CD14-positive monocyte (primary cell): ENCODE data around the gene HMMR. TPM values are rescaled to one million over a fixed set of nuclear protein-coding genes. Genes with fewer than 3 reads are reported as not detected.

ENCODE experiments used
- DNase-seq, 3 donors: peaks; one replicate each; pipeline ENCODE4 v3.0.0-alpha.2; 2011 to 2022
- H2AFZ ChIP-seq: 2 replicates; pipeline ENCODE4 v1.6.0; 2012; ENCODE audit warnings: mild to moderate bottlenecking, low read depth, low read length, inconsistent platforms; ENCODE audit not compliant: insufficient read depth, poor library complexity, severe bottlenecking
- H3K27ac ChIP-seq, 2 donors: 1 replicate in 1 of 2; 2 replicates in 1 of 2; pipeline ENCODE4 v1.5.1; 2012 to 2013; ENCODE audit warnings: low read length in 2 of 2, control low read depth in 1 of 2, inconsistent platforms in 1 of 2, low read depth in 1 of 2, mild to moderate bottlenecking in 1 of 2
- H3K27me3 ChIP-seq, 2 donors: one replicate each; pipeline versions ENCODE4 v1.6.0 to v1.6.1; 2011 to 2013; ENCODE audit warnings: low read length in 2 of 2; ENCODE audit not compliant: control insufficient read depth in 2 of 2, insufficient read depth in 2 of 2
- H3K36me3 ChIP-seq, 2 donors: replicated peaks in 1 of 2; 1 replicate in 1 of 2; 2 replicates in 1 of 2; pipeline versions ENCODE4 v1.5.1 to v1.6.1; 2012 to 2013; ENCODE audit warnings: low read length in 2 of 2, control low read depth in 1 of 2, inconsistent platforms in 1 of 2, mild to moderate bottlenecking in 1 of 2; ENCODE audit not compliant: insufficient read depth in 2 of 2, control insufficient read depth in 1 of 2
- H3K4me1 ChIP-seq, 2 donors: 1 replicate in 1 of 2; 2 replicates in 1 of 2; pipeline versions ENCODE4 v1.5.1 to v1.6.1; 2012 to 2013; ENCODE audit warnings: low read length in 2 of 2, control low read depth in 1 of 2, inconsistent platforms in 1 of 2, mild to moderate bottlenecking in 1 of 2, moderate library complexity in 1 of 2; ENCODE audit not compliant: insufficient read depth in 2 of 2, control insufficient read depth in 1 of 2
- H3K4me2 ChIP-seq: replicated peaks from 2 replicates; pipeline ENCODE3; 2012; ENCODE audit warnings: low read length, moderate library complexity, mild to moderate bottlenecking; ENCODE audit not compliant: poor library complexity, severe bottlenecking; ENCODE audit errors: extremely low read depth
- H3K4me3 ChIP-seq, 3 experiments: fragments of 200-600 bp in 1 of 3; sonication (generic) in 1 of 3; replicated peaks in 1 of 3; 1 replicate in 2 of 3; 2 replicates in 1 of 3; pipeline ENCODE4 v1.5.1; 2011 to 2013; ENCODE audit warnings: low read length in 3 of 3, mild to moderate bottlenecking in 3 of 3, control low read depth in 2 of 3, low read depth in 2 of 3, inconsistent platforms in 1 of 3, moderate library complexity in 1 of 3
- H3K79me2 ChIP-seq: 2 replicates; pipeline ENCODE4 v1.6.0; 2012; ENCODE audit warnings: mild to moderate bottlenecking, control low read depth, inconsistent platforms, low read length, moderate library complexity; ENCODE audit not compliant: insufficient read depth
- H3K9ac ChIP-seq: 2 replicates; pipeline ENCODE4 v1.6.0; 2017; ENCODE audit warnings: low read length, mild to moderate bottlenecking; ENCODE audit not compliant: insufficient read depth, poor library complexity, severe bottlenecking
- H3K9me3 ChIP-seq, 2 donors: replicated peaks in 1 of 2; 1 replicate in 1 of 2; 2 replicates in 1 of 2; pipeline versions ENCODE4 v1.5.1 to v1.6.1; 2012 to 2013; ENCODE audit warnings: low read length in 2 of 2, control low read depth in 1 of 2; ENCODE audit not compliant: control insufficient read depth in 1 of 2, insufficient read depth in 1 of 2
- H4K20me1 ChIP-seq: 2 replicates; pipeline ENCODE4 v1.6.0; 2012; ENCODE audit warnings: mild to moderate bottlenecking, low read length, control low read depth, moderate library complexity; ENCODE audit not compliant: insufficient read depth
- H3K27ac Mint-ChIP-seq, 7 donors: one replicate each; pipeline ENCODE4 v1.8.0; 2020; ENCODE audit warnings: mild to moderate bottlenecking in 7 of 7, mixed read lengths in 7 of 7, moderate library complexity in 6 of 7, inconsistent platforms in 2 of 7
- H3K27me3 Mint-ChIP-seq, 3 donors: one replicate each; pipeline ENCODE4 v1.8.0; 2021 to 2022; ENCODE audit warnings: low read depth in 3 of 3, mild to moderate bottlenecking in 3 of 3, mixed read lengths in 3 of 3, moderate library complexity in 3 of 3, inconsistent platforms in 1 of 3
- H3K36me3 Mint-ChIP-seq, 2 donors: one replicate each; pipeline ENCODE4 v1.8.0; 2020; ENCODE audit warnings: mixed read lengths in 2 of 2, inconsistent platforms in 1 of 2, mild to moderate bottlenecking in 1 of 2
- H3K4me1 Mint-ChIP-seq: one replicate; pipeline ENCODE4 v1.8.0; 2020; ENCODE audit warnings: mild to moderate bottlenecking, mixed read lengths
- H3K4me3 Mint-ChIP-seq, 2 donors: one replicate each; pipeline ENCODE4 v1.8.0; 2020; ENCODE audit warnings: mild to moderate bottlenecking in 2 of 2, mixed read lengths in 2 of 2, moderate library complexity in 1 of 2
- H3K9me3 Mint-ChIP-seq, 7 donors: one replicate each; pipeline ENCODE4 v1.8.0; 2020 to 2022; ENCODE audit warnings: mixed read lengths in 7 of 7, mild to moderate bottlenecking in 6 of 7, moderate library complexity in 6 of 7, inconsistent platforms in 2 of 7
- WGBS: methylation state at CpG from one replicate; pipeline ENCODE4 v1.1.5; 2013; ENCODE audit warnings: missing lambda C conversion rate; ENCODE audit not compliant: insufficient coverage; 5-methylcytosine and 5-hydroxymethylcytosine counted together
- intact Hi-C, 2 donors: fragments of 100-400 bp; cut with micrococcal nuclease; formaldehyde crosslinking; loops; one replicate each; pipeline versions ENCODE4 v1.15.0 to v1.15.1; 2023
- polyA plus RNA-seq, 3 donors: library from polyadenylated mRNA; depleted of rRNA in 1 of 3; unstranded in 2 of 3; stranded (reverse) in 1 of 3; fragments of 300-500 nt in 2 of 3; fragments of >200 nt in 1 of 3; fragmentation: Illumina TruSeq in 2 of 3; gene quantifications; 1 replicate in 2 of 3; 2 replicates in 1 of 3; pipeline ENCODE4 v1.2.3, GENCODE V29; 2012 to 2021
- TF ChIP-seq, protein P1 (sequence below): fragments of 200-600 bp; IDR thresholded peaks from one replicate; pipeline ENCODE4 v1.8.0; 2022; ENCODE audit warnings: antibody characterized with exemption, mild to moderate bottlenecking

The HMMR gene
- polyA plus RNA-seq, 3 donors = 0.29 TPM; not detected in 2

DNA sequence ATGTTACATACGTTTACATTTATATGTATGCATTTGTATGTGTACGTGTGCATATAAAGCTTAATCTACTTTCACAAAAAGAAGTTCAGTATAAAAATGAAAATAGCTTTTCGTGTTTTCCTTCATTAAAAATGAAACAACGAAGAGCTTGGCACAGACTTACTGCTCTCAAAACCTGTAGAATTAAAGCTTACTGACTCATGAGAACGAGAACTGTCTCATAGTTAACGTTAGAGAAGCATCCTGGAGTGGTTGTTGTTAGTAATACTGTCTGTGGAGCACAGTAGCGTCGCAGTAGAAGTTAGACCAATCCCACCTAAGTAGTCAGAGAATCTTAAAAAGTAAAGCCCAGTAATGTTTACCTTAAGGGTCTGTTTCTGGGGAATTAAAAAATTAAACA, 46.3 kb downstream of the HMMR start:
- Histone ChIP-seq H3K4me3 (peak overlapping the region; percentile 62 to 99 (median 97)), H3K79me2 (peaks cover 69% of the 10 kb centered on the region), H2AFZ (peak overlapping the region; percentile 92), H3K4me2 (peak overlapping the region; percentile 89), H3K27me3 (no peaks in the 10 kb centered on the region), H3K36me3 (peaks cover 1 to 2% of the 10 kb centered on the region in 2 donors), H3K9ac (peak overlapping the region; percentile 95), H3K27ac (peak overlapping the region in 1 of 2 donors; percentile 96), H4K20me1 (peaks cover 36% of the 10 kb centered on the region), H3K4me1 (peaks cover 39 to 62% of the 10 kb centered on the region in 2 donors), H3K9me3 (no peaks in the 10 kb centered on the region)
- intact Hi-C loops = no loop called here
- TF ChIP-seq, protein P1, sequence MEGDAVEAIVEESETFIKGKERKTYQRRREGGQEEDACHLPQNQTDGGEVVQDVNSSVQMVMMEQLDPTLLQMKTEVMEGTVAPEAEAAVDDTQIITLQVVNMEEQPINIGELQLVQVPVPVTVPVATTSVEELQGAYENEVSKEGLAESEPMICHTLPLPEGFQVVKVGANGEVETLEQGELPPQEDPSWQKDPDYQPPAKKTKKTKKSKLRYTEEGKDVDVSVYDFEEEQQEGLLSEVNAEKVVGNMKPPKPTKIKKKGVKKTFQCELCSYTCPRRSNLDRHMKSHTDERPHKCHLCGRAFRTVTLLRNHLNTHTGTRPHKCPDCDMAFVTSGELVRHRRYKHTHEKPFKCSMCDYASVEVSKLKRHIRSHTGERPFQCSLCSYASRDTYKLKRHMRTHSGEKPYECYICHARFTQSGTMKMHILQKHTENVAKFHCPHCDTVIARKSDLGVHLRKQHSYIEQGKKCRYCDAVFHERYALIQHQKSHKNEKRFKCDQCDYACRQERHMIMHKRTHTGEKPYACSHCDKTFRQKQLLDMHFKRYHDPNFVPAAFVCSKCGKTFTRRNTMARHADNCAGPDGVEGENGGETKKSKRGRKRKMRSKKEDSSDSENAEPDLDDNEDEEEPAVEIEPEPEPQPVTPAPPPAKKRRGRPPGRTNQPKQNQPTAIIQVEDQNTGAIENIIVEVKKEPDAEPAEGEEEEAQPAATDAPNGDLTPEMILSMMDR = no peak
- Mint-ChIP-seq H3K27me3 (peaks cover 0 to 2% (median 0%) of the 10 kb centered on the region in 3 donors), H3K4me3 (peak overlapping the region; percentile 89 to 97), H3K4me1 (peaks cover 58% of the 10 kb centered on the region), H3K36me3 (peaks cover under 1 to 4% of the 10 kb centered on the region in 2 donors), H3K9me3 (no peaks in the 10 kb centered on the region), H3K27ac (peak overlapping the region in 5 of 7 donors; percentile 48 to 98 (median 97))
- DNase-seq = peak; percentile 27 to 33 (median 30)
- WGBS = 0% methylated on average over 1 of the region's 8 CpGs

GRCh38 chr5:163508753-163509152, 48.3 kb downstream of the HMMR start:
- peak overlapping the region in 1 of 3 experiments; percentile 49 for H3K4me3 ChIP-seq
- H3K9me3 ChIP-seq = no peaks in the 10 kb centered on the region
- peaks cover 17 to 22% of the 10 kb centered on the region in 2 donors for H3K36me3 Mint-ChIP-seq
- peak overlapping the region; percentile 2 for H2AFZ ChIP-seq
- no peaks in the 10 kb centered on the region for H3K9me3 Mint-ChIP-seq
- H4K20me1 ChIP-seq = peaks cover 57% of the 10 kb centered on the region
- peak overlapping the region; percentile 43 for H3K4me2 ChIP-seq
- peaks cover 80% of the 10 kb centered on the region for H3K79me2 ChIP-seq
- H3K27ac Mint-ChIP-seq = peak overlapping the region in 6 of 7 donors; percentile 38 to 91 (median 72)
- H3K4me1 ChIP-seq = peaks cover 29 to 46% of the 10 kb centered on the region in 2 donors
- H3K4me3 Mint-ChIP-seq = peak overlapping the region; percentile 65 to 79
- intact Hi-C loops = no loop called here
- H3K36me3 ChIP-seq = peaks cover 22% of the 10 kb centered on the region in 2 donors
- H3K9ac ChIP-seq = peak overlapping the region; percentile 16
- peaks cover 0 to 2% (median 0%) of the 10 kb centered on the region in 3 donors for H3K27me3 Mint-ChIP-seq
- TF ChIP-seq, protein P1 = no peak
- H3K4me1 Mint-ChIP-seq = peaks cover 47% of the 10 kb centered on the region
- no peaks in the 10 kb centered on the region for H3K27me3 ChIP-seq
- WGBS = no CpG with 5 or more reads among the region's 5 CpGs
- no peak for DNase-seq
- H3K27ac ChIP-seq = peak overlapping the region in 1 of 2 donors; percentile 96
